ENCODE results near the gene SNX25. TPM values are rescaled to one million over a fixed set of nuclear protein-coding genes. Genes with fewer than 3 reads are reported as not detected.
A peak's percentile ranks its signal among the peaks of the same experiment; 100 is the strongest.
"Not testable (repeated sequence)": the region's sequence is repeated elsewhere in the genome, so short reads cannot be mapped to it uniquely, and the experiment has no call there.

Gene SNX25
- total and polyA plus RNA-seq, 4 donors: 18.3 to 33.5 (median 24.8) TPM

DNA sequence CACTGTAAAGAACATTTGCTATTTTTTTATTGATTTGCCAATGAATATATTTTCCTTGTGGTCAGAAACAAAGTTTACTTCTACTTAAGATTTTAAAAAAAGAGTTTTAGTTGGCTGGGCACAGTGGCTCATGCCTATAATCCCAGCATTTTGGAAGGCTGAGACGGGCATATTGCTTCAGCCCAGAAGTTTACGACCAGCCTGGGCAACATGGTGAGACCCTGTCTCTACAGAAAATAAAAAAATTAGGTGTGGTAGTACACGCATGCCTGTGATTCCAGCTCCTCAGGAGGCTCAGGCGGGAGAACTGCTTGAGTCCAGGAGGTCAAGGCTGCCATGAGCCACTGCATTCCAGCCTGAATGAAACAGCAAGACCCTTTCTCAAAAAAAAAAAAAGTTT is 149.6 kb downstream of the SNX25 start:
- 71% methylated on average over 3 of the region's 4 CpGs for WGBS (ENCODE audit: insufficient coverage)
- DNase-seq (ENCODE audit: low read depth in 4 of 6, low spot score in 6 of 6): no peak
- Histone ChIP-seq H3K4me3 (ENCODE audit: low read depth, low read length) (no peak overlapping the region), H3K36me3 (ENCODE audit: control insufficient read depth, insufficient read depth, low read length) (peaks cover 10% of the 10 kb centered on the region), H3K9me3 (ENCODE audit: control insufficient read depth, insufficient read depth, low read length) (no peaks in the 10 kb centered on the region), H3K27me3 (ENCODE audit: control insufficient read depth, insufficient read depth, low read length) (no peaks in the 10 kb centered on the region), H3K4me1 (ENCODE audit: control insufficient read depth, insufficient read depth, low read length) (no peaks in the 10 kb centered on the region), H3K27ac (ENCODE audit: low read depth, low read length) (no peak overlapping the region)

DNA sequence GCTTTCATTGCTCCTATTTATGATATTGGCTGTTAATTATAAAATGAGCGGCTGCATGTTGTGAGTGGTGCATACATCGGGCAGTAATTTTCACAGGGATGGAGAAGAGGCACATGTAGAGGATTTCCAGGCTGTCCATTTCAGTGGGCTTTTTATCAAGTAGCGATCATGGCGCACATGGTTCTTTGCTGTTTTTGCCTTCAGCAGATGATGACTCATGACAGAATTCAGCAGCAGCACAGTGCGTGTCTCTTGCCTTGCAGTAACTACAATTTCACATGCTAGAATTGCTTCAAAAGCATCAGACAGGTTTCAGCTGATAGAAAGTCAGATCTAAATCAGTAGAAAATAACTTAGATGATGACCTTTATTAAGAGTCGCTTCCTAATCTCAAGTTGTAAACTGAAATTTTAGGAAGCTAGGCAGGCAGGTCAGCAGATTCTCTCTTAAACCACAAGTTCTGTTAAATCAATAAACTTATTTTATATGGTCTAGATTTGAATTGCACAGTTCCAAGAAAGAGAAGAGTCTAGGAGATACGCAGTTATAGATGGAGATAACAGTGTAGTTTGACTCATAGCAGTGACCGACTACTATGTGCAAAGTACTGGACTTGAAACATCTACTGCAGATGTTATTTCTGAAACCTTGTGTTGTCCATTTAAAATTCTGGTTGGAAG is 150.5 kb downstream of the SNX25 start:
- no peak for DNase-seq (ENCODE audit: low read depth in 4 of 6, low spot score in 6 of 6)
- 90% methylated on average over 6 of the region's 8 CpGs for WGBS (ENCODE audit: insufficient coverage)
- Histone ChIP-seq H3K27me3 (ENCODE audit: control insufficient read depth, insufficient read depth, low read length) (no peaks in the 10 kb centered on the region), H3K4me1 (ENCODE audit: control insufficient read depth, insufficient read depth, low read length) (no peaks in the 10 kb centered on the region), H3K27ac (ENCODE audit: low read depth, low read length) (no peak overlapping the region), H3K4me3 (ENCODE audit: low read depth, low read length) (no peak overlapping the region), H3K9me3 (ENCODE audit: control insufficient read depth, insufficient read depth, low read length) (no peaks in the 10 kb centered on the region), H3K36me3 (ENCODE audit: control insufficient read depth, insufficient read depth, low read length) (peaks cover 7% of the 10 kb centered on the region)

DNA sequence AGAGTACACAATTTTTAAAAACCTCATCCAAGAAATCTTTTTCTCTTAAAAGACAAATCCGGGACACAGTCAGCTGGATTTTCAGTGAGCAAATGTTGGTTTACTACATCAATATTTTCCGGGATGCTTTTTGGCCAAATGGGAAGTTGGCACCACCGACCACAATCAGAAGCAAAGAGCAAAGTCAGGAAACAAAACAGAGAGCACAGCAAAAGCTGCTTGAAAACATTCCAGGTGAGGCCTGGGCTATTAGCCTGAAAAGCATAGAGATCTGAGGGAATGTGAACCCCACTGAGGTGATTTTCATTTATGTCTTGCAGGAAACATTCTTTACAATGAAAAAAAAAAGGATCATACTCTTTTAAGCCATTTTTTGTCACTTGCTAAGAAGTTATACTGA is 152.5 kb downstream of the SNX25 start:
- 94% methylated on average over 3 of the region's 3 CpGs for WGBS (ENCODE audit: insufficient coverage)
- Histone ChIP-seq H3K9me3 (ENCODE audit: control insufficient read depth, insufficient read depth, low read length) (no peaks in the 10 kb centered on the region), H3K4me1 (ENCODE audit: control insufficient read depth, insufficient read depth, low read length) (no peaks in the 10 kb centered on the region), H3K27ac (ENCODE audit: low read depth, low read length) (no peak overlapping the region), H3K36me3 (ENCODE audit: control insufficient read depth, insufficient read depth, low read length) (peaks cover 7% of the 10 kb centered on the region), H3K4me3 (ENCODE audit: low read depth, low read length) (no peak overlapping the region), H3K27me3 (ENCODE audit: control insufficient read depth, insufficient read depth, low read length) (no peaks in the 10 kb centered on the region)
- DNase-seq (ENCODE audit: low read depth in 4 of 6, low spot score in 6 of 6): no peak

DNA sequence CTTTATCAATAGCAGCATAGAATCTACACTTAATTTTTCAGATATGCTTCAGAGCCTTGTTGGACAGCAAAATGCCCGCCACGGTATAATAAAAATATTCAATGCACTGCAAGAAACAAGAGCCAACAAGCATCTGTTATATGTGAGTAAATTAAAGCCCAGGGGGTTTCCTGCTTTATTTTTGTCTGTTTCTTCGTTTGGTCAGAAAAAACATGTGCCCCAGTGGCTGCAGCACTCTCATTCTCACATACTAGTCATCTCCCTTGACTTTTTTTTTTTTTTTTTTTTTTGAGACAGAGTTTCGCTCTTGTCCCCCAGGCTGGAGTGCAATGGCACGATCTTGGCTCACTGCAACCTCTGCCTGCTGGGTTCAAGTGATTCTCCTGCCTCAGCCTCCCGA is 153.2 kb downstream of the SNX25 start:
- H3K27me3 ChIP-seq (ENCODE audit: control insufficient read depth, insufficient read depth, low read length); H3K4me1 ChIP-seq (ENCODE audit: control insufficient read depth, insufficient read depth, low read length); H3K9me3 ChIP-seq (ENCODE audit: control insufficient read depth, insufficient read depth, low read length); H3K27ac ChIP-seq (ENCODE audit: low read depth, low read length); DNase-seq (ENCODE audit: low read depth in 4 of 6, low spot score in 6 of 6); H3K4me3 ChIP-seq (ENCODE audit: low read depth, low read length); H3K36me3 ChIP-seq (ENCODE audit: control insufficient read depth, insufficient read depth, low read length): not testable (repeated sequence)
- 85% methylated on average over 2 of the region's 6 CpGs for WGBS (ENCODE audit: insufficient coverage)

DNA sequence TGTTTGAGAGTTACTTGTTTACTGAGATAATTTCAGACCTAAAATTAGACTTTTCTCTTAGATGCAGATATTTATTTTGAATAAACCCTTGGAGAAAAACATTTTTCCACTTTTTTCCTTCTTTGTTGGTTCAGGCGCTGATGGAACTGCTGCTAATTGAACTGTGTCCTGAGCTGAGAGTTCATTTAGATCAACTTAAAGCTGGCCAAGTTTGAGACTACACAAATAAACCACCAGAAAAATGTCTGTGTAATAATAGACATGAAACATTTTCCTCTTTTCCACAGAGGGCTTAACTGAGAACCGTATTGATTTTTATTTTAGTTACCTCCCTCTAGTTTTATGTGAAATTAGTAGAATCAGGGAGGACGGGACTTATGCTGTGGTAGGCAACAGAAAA is 153.9 kb downstream of the SNX25 start:
- Histone ChIP-seq H3K9me3 (ENCODE audit: control insufficient read depth, insufficient read depth, low read length) (no peaks in the 10 kb centered on the region), H3K27me3 (ENCODE audit: control insufficient read depth, insufficient read depth, low read length) (no peaks in the 10 kb centered on the region), H3K36me3 (ENCODE audit: control insufficient read depth, insufficient read depth, low read length) (peaks cover 11% of the 10 kb centered on the region), H3K4me3 (ENCODE audit: low read depth, low read length) (no peak overlapping the region), H3K4me1 (ENCODE audit: control insufficient read depth, insufficient read depth, low read length) (no peaks in the 10 kb centered on the region), H3K27ac (ENCODE audit: low read depth, low read length) (no peak overlapping the region)
- DNase-seq (ENCODE audit: low read depth in 4 of 6, low spot score in 6 of 6): no peak
- no CpG with 5 or more reads among the region's 3 CpGs for WGBS (ENCODE audit: insufficient coverage)

DNA sequence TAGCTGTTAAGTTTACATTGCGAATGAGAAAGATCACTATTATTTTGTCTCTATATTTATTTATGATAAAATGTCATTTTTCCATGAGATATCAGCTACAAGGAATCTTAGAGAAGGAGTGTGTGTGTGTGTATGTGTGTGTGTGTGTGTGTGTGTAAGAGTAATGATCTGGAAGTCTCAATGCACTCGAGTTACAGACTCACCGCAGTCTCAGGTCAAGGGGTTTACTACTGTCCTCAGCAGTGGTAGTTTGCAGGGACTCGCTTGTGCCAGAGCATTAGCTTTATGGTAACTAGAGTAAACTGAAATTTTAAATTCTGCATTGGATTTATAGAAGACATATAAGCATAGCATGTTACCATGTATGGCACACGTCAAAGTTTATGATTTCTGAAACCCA is 155.5 kb downstream of the SNX25 start:
- 76% methylated on average over 3 of the region's 5 CpGs for WGBS (ENCODE audit: insufficient coverage)
- Histone ChIP-seq H3K27me3 (ENCODE audit: control insufficient read depth, insufficient read depth, low read length) (no peaks in the 10 kb centered on the region), H3K4me3 (ENCODE audit: low read depth, low read length) (no peak overlapping the region), H3K27ac (ENCODE audit: low read depth, low read length) (no peak overlapping the region), H3K36me3 (ENCODE audit: control insufficient read depth, insufficient read depth, low read length) (peaks cover 15% of the 10 kb centered on the region), H3K4me1 (ENCODE audit: control insufficient read depth, insufficient read depth, low read length) (no peaks in the 10 kb centered on the region), H3K9me3 (ENCODE audit: control insufficient read depth, insufficient read depth, low read length) (no peaks in the 10 kb centered on the region)
- DNase-seq (ENCODE audit: low read depth in 4 of 6, low spot score in 6 of 6): no peak

DNA sequence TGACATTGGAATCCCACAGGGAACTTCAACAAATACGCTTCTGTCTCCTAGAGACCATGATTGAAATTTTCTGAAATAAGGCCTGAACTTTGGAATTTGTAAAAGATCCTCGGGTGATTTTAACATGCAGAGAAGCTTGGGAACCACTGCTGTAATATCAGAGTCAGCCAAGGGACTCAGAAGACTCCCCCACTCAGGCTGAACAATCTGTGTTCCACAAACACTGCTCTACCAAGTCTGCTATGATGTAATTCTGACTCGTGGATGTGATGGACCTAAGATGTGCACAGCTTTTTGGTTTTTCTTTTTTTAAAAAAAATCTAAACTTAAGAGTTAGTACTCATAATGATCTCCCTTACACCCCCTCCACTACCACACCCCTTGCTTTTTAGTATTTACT is 160.3 kb downstream of the SNX25 start:
- WGBS (ENCODE audit: insufficient coverage): no CpG with 5 or more reads among the region's 3 CpGs
- peaks cover 11% of the 10 kb centered on the region for H3K36me3 ChIP-seq (ENCODE audit: control insufficient read depth, insufficient read depth, low read length)
- H3K9me3 ChIP-seq (ENCODE audit: control insufficient read depth, insufficient read depth, low read length): no peaks in the 10 kb centered on the region
- no peak overlapping the region for H3K27ac ChIP-seq (ENCODE audit: low read depth, low read length)
- no peak overlapping the region for H3K4me3 ChIP-seq (ENCODE audit: low read depth, low read length)
- H3K27me3 ChIP-seq (ENCODE audit: control insufficient read depth, insufficient read depth, low read length): no peaks in the 10 kb centered on the region
- DNase-seq (ENCODE audit: low read depth in 4 of 6, low spot score in 6 of 6): no peak
- H3K4me1 ChIP-seq (ENCODE audit: control insufficient read depth, insufficient read depth, low read length): no peaks in the 10 kb centered on the region

DNA sequence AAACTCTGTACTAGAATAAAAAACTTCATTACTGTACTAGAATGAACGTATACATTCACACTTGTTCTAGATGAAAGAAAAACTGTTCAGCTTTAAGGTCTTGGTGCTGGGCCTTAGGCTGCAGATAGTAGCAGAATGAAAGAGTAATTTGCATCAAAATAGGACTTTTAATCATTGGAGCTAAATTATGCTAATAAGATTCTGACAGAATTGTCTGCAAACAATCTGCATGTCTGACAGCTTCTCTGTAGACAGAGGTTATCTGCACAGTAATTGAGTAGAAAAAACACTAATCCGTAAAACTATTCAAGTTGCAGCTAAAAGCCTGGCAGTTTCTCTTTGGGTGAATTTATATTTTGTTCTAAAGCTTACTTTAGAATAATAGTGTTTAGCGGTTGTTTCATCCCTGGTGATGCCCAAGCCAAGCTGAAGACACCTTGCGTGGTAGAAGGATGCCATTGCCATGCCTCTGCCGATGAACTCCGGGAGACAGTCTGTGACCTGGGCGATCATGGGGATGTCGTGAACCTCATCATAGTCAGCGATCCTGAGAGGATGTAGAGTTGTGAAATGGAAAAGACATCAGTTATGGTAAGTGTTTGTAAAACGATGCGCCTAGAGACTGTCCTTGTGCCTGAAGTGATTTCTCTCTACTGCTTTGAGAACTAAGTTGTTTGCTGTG is 161.0 kb downstream of the SNX25 start:
- Histone ChIP-seq H3K9me3 (ENCODE audit: control insufficient read depth, insufficient read depth, low read length) (no peaks in the 10 kb centered on the region), H3K4me1 (ENCODE audit: control insufficient read depth, insufficient read depth, low read length) (no peaks in the 10 kb centered on the region), H3K36me3 (ENCODE audit: control insufficient read depth, insufficient read depth, low read length) (peaks cover 11% of the 10 kb centered on the region), H3K27ac (ENCODE audit: low read depth, low read length) (no peak overlapping the region), H3K27me3 (ENCODE audit: control insufficient read depth, insufficient read depth, low read length) (no peaks in the 10 kb centered on the region), H3K4me3 (ENCODE audit: low read depth, low read length) (no peak overlapping the region)
- 58% methylated on average over 9 of the region's 11 CpGs for WGBS (ENCODE audit: insufficient coverage)
- peak in 1 of 6 donors; percentile 56 for DNase-seq (ENCODE audit: low read depth in 4 of 6, low spot score in 6 of 6)

DNA sequence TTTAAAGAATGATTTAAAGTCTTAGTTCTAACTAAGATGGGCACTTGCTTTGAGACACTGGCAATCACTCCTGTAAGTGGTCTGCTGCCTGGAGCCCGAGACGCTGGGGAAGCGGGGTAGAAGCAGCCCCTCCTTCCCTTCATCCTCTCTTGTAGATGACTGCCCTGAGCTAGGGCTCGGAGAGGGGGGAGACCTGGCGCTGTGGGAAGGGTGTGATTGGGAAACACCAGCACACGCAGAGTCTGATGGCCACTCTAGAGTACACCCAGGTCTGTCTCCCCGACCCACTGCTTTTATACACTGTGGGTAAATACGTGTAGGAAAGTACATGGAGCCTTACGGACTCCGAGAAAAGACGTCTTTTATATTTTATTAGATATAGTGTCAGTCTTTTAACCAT is 162.3 kb downstream of the SNX25 start:
- Histone ChIP-seq H3K9me3 (ENCODE audit: control insufficient read depth, insufficient read depth, low read length) (no peaks in the 10 kb centered on the region), H3K4me3 (ENCODE audit: low read depth, low read length) (no peak overlapping the region), H3K27ac (ENCODE audit: low read depth, low read length) (no peak overlapping the region), H3K27me3 (ENCODE audit: control insufficient read depth, insufficient read depth, low read length) (no peaks in the 10 kb centered on the region), H3K4me1 (ENCODE audit: control insufficient read depth, insufficient read depth, low read length) (no peaks in the 10 kb centered on the region), H3K36me3 (ENCODE audit: control insufficient read depth, insufficient read depth, low read length) (peaks cover 11% of the 10 kb centered on the region)
- 90% methylated on average over 2 of the region's 11 CpGs for WGBS (ENCODE audit: insufficient coverage)
- no peak for DNase-seq (ENCODE audit: low read depth in 4 of 6, low spot score in 6 of 6)

DNA sequence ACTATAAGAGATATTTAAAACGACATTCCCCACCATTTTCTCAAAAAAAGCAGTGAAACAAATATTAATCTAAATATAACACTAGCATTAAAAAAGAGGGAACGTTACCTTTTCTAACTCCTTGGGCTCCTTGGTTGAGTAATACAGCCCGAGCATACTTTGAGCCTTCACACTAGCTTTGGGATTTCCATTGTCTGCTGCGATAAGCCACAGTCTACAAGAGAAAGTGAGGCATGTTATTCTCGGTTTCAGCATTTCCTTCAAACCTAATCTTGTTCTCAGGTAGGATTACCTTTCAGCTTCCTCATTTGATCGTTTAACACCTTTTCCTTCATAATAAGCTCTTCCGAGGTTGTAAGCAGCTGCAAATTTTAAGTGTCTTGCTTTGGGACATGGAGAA is 164.6 kb downstream of the SNX25 start:
- whole genome bisulfite sequencing (ENCODE audit: insufficient coverage): 100% methylated on average over 3 of the region's 7 CpGs
- peaks cover 3% of the 10 kb centered on the region for H3K36me3 ChIP-seq (ENCODE audit: control insufficient read depth, insufficient read depth, low read length)
- no peaks in the 10 kb centered on the region for H3K9me3 ChIP-seq (ENCODE audit: control insufficient read depth, insufficient read depth, low read length)
- H3K27me3 ChIP-seq (ENCODE audit: control insufficient read depth, insufficient read depth, low read length): no peaks in the 10 kb centered on the region
- no peak overlapping the region for H3K27ac ChIP-seq (ENCODE audit: low read depth, low read length)
- no peak for DNase-seq (ENCODE audit: low read depth in 4 of 6, low spot score in 6 of 6)
- H3K4me1 ChIP-seq (ENCODE audit: control insufficient read depth, insufficient read depth, low read length): no peaks in the 10 kb centered on the region
- H3K4me3 ChIP-seq (ENCODE audit: low read depth, low read length): no peak overlapping the region
